ENCODE data around the gene PRSS23.

DNA sequence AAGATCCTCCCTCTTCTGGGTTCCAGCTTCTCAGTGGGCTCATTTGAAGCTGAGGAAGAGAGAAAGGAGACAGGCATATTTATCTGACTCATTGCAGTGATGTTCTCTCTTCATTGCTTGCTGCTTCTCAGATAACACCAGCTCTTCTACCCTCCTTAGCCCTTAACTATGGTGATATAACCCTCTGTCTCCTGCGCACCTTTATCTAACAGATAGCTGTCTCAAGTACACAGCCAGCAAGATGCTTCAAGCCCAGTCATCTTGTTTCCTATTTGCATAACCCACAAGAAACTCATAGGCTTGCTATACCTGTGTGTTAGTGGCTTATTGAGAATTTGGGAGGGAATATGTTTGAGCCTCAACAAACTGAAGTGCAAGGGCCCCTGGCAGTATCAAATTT, 12.6 kb downstream of the PRSS23 start:
- TF ChIP-seq TCF12 (IDR thresholded peaks at IDR 0.05; ENCODE audit: low read depth) (no peak), NFIC (IDR thresholded peaks at IDR 0.05) (no peak), EGR1 (IDR thresholded peaks at IDR 0.05) (no peak)

Measured in Ishikawa (cell line).